ENCODE data around the gene AURKAIP1. TPM values are rescaled to one million over a fixed set of nuclear protein-coding genes. Genes with fewer than 3 reads are reported as not detected.

AURKAIP1 gene
- total RNA-seq, 4 donors from 2014 or later: 122 to 172 (median 134) TPM

GRCh38 chr1:1364266-1364665 lies 10.7 kb downstream of the AURKAIP1 start:
- H3K27me3 ChIP-seq: no peaks in the 10 kb centered on the region
- H3K4me1 ChIP-seq: peaks cover 0 to 20% (median 0%) of the 10 kb centered on the region in 4 donors

GRCh38 chr1:1361982-1362423 lies 13.0 kb downstream of the AURKAIP1 start:
- peak overlapping the region; percentile 5 to 85 (median 55) for H3K27ac ChIP-seq
- H3K27me3 ChIP-seq: no peaks in the 10 kb centered on the region
- TF ChIP-seq CTCF (IDR thresholded peaks at IDR 0.05): no peak
- TF ChIP-seq POLR2A (IDR thresholded peaks at IDR 0.05): no peak
- no peaks in the 10 kb centered on the region for H3K9me3 ChIP-seq
- peaks cover 0 to 32% (median 2%) of the 10 kb centered on the region in 4 donors for H3K4me1 ChIP-seq
- H3K4me3 ChIP-seq: no peak overlapping the region
- H3K36me3 ChIP-seq: no peaks in the 10 kb centered on the region
- DNase-seq: peak in 1 of 3 donors; percentile 51

More at GRCh38 chr1:1364266-1364665, 10.7 kb downstream of the AURKAIP1 start:
- Histone ChIP-seq H3K9me3 (no peaks in the 10 kb centered on the region), H3K36me3 (no peaks in the 10 kb centered on the region), H3K4me3 (no peak overlapping the region), H3K27ac (no peak overlapping the region)
- TF ChIP-seq POLR2A (IDR thresholded peaks at IDR 0.05) (no peak), CTCF (IDR thresholded peaks at IDR 0.05) (no peak)
- peak in 1 of 3 donors; percentile 55 for DNase-seq

- Histone ChIP-seq H3K4me3 (no peak overlapping the region), H3K36me3 (no peaks in the 10 kb centered on the region), H3K4me1 (peaks cover 0 to 37% (median 2%) of the 10 kb centered on the region in 4 donors), H3K27me3 (no peaks in the 10 kb centered on the region), H3K27ac (peak overlapping the region; percentile 17 to 85 (median 55)), H3K9me3 (no peaks in the 10 kb centered on the region)
- no peak for DNase-seq
- TF ChIP-seq CTCF (IDR thresholded peaks at IDR 0.05) (no peak), POLR2A (IDR thresholded peaks at IDR 0.05) (no peak)
Measured at GRCh38 chr1:1361233-1361981, 13.6 kb downstream of the AURKAIP1 start.

- Histone ChIP-seq H3K27me3 (no peaks in the 10 kb centered on the region), H3K9me3 (no peaks in the 10 kb centered on the region), H3K4me3 (no peak overlapping the region), H3K4me1 (peaks cover 0 to 45% (median 2%) of the 10 kb centered on the region in 4 donors), H3K36me3 (no peaks in the 10 kb centered on the region), H3K27ac (peak overlapping the region; percentile 41 to 92 (median 76))
- DNase-seq: no peak
- TF ChIP-seq CTCF (IDR thresholded peaks at IDR 0.05) (no peak), POLR2A (IDR thresholded peaks at IDR 0.05) (no peak)
Measured at GRCh38 chr1:1360506-1361169, 14.4 kb downstream of the AURKAIP1 start.

GRCh38 chr1:1359664-1360468 lies 15.1 kb downstream of the AURKAIP1 start:
- TF ChIP-seq CTCF (IDR thresholded peaks at IDR 0.05) (no peak), POLR2A (IDR thresholded peaks at IDR 0.05) (no peak)
- no peak for DNase-seq
- Histone ChIP-seq H3K4me3 (no peak overlapping the region), H3K4me1 (peaks cover 0 to 52% (median 9%) of the 10 kb centered on the region in 4 donors), H3K9me3 (no peaks in the 10 kb centered on the region), H3K27me3 (peaks cover 0 to 8% of the 10 kb centered on the region in 2 donors), H3K27ac (peak overlapping the region; percentile 41 to 92 (median 76)), H3K36me3 (no peaks in the 10 kb centered on the region)

Data from Peyer's patch (tissue), 4 donors.